Hepatocyte (in vitro differentiated cells): ENCODE results near the gene ACP6.

Experiments used
- EZH2 ChIP-seq: fragments of 200-600 bp; sonication (generic); IDR thresholded peaks from 2 replicates; pipeline ENCODE4 v1.6.1; 2016; ENCODE audit warnings: antibody characterized with exemption, mild to moderate bottlenecking, borderline replicate concordance
- EZH2phosphoT487 ChIP-seq: fragments of 200-600 bp; sonication (generic); IDR thresholded peaks from one replicate; pipeline ENCODE4 v1.6.1; 2018; ENCODE audit warnings: antibody characterized with exemption, mild to moderate bottlenecking, low read depth, moderate library complexity; ENCODE audit not compliant: unreplicated experiment, severe bottlenecking
- TF ChIP-seq, protein P1 (sequence below): fragments of 200-600 bp; sonication (generic); IDR thresholded peaks from 2 replicates; pipeline ENCODE4 v1.5.1; 2016; ENCODE audit warnings: antibody characterized with exemption, mild to moderate bottlenecking; ENCODE audit not compliant: poor library complexity

DNA sequence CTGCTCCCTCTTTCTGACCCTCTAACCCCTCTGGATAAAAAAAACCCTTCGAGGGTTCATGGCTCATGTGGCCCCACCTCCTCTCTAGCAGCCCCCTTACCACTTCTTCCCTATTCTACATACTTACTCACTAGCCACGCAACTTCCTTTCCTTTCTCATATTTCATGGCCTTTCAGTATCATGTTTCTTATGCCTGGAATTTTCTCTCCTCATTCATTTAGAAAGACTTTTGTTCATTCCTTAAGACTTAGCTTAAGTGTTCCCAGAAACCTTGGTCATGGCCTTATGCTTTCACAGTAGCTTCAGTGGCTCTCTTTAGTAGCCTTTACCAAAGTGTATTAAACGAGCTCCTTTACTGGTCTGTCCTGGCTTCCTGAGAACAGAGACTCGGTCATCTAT is 6.1 kb downstream of the ACP6 start:
- TF ChIP-seq, protein P1, sequence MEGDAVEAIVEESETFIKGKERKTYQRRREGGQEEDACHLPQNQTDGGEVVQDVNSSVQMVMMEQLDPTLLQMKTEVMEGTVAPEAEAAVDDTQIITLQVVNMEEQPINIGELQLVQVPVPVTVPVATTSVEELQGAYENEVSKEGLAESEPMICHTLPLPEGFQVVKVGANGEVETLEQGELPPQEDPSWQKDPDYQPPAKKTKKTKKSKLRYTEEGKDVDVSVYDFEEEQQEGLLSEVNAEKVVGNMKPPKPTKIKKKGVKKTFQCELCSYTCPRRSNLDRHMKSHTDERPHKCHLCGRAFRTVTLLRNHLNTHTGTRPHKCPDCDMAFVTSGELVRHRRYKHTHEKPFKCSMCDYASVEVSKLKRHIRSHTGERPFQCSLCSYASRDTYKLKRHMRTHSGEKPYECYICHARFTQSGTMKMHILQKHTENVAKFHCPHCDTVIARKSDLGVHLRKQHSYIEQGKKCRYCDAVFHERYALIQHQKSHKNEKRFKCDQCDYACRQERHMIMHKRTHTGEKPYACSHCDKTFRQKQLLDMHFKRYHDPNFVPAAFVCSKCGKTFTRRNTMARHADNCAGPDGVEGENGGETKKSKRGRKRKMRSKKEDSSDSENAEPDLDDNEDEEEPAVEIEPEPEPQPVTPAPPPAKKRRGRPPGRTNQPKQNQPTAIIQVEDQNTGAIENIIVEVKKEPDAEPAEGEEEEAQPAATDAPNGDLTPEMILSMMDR = no peak
- TF ChIP-seq EZH2 (no peak), EZH2phosphoT487 (no peak)
